H1 (cell line): ENCODE results near the gene FAM241B. TPM values are rescaled to one million over a fixed set of nuclear protein-coding genes. Genes with fewer than 3 reads are reported as not detected.
A peak's percentile ranks its signal among the peaks of the same experiment; 100 is the strongest.

Experiments used
- CTCF ChIA-PET: fragments of 300-600 bp; sonication (Branson Sonifier 250); formaldehyde crosslinking; loops from one replicate; lab custom pipeline; 2021; ENCODE audit not compliant: partially characterized antibody; lab: Charles Lee
- POLR2A ChIA-PET: fragments of 300-600 bp; sonication (Branson Sonifier 250); formaldehyde crosslinking; loops from one replicate; lab custom pipeline; 2021; ENCODE audit warnings: inconsistent platforms; ENCODE audit not compliant: partially characterized antibody; lab: Charles Lee
- DNase-seq, 2 experiments: peaks; one replicate each; pipeline versions ENCODE4 v3.0.0 to v3.0.0-alpha.2; 2010 to 2022; ENCODE audit warnings: low spot score in 2 of 2, low read depth in 1 of 2, mixed read lengths in 1 of 2
- FAIRE-seq: peaks from 2 replicates; lab custom pipeline; 2011; peaks lifted over from hg19 to GRCh38; lab: Jason Lieb, UNC
- H2AFZ ChIP-seq: 2 replicates; pipeline ENCODE4 v1.8.1; 2012; ENCODE audit warnings: low read length, inconsistent platforms
- H2AK5ac ChIP-seq: 2 replicates; pipeline ENCODE4 v1.6.1; 2013; ENCODE audit warnings: low read depth, low read length
- H2BK120ac ChIP-seq: replicated peaks from 2 replicates; pipeline ENCODE3; 2013; ENCODE audit warnings: low read depth, low read length, inconsistent platforms
- H2BK12ac ChIP-seq: 2 replicates; pipeline ENCODE4 v1.6.1; 2013; ENCODE audit warnings: low read depth, low read length
- H2BK15ac ChIP-seq: 2 replicates; pipeline ENCODE4 v1.6.1; 2013; ENCODE audit warnings: low read length
- H2BK20ac ChIP-seq: 2 replicates; pipeline ENCODE4 v1.6.1; 2013; ENCODE audit warnings: low read length
- H2BK5ac ChIP-seq: 2 replicates; pipeline ENCODE4 v1.6.1; 2013; ENCODE audit warnings: low read depth, low read length
- H3K14ac ChIP-seq: 2 replicates; pipeline ENCODE4 v1.6.1; 2013; ENCODE audit warnings: inconsistent platforms; ENCODE audit not compliant: insufficient read length
- H3K18ac ChIP-seq: 2 replicates; pipeline ENCODE4 v1.6.1; 2013; ENCODE audit warnings: low read length; ENCODE audit errors: extremely low read depth
- H3K23ac ChIP-seq: 2 replicates; pipeline ENCODE4 v1.6.1; 2013; ENCODE audit warnings: inconsistent platforms; ENCODE audit not compliant: insufficient read length
- H3K23me2 ChIP-seq: 2 replicates; pipeline ENCODE4 v1.6.1; 2013; ENCODE audit warnings: low read depth, low read length
- H3K27ac ChIP-seq: 2 replicates; pipeline ENCODE4 v1.6.1; 2011; ENCODE audit warnings: low read depth, low read length, inconsistent platforms
- H3K27me3 ChIP-seq, 4 experiments: replicated peaks in 1 of 4; 1 replicate in 1 of 4; 2 replicates in 3 of 4; pipeline versions ENCODE4 v1.6.1 to v1.8.1; 2011 to 2013; ENCODE audit warnings: low read length in 3 of 4, mild to moderate bottlenecking in 3 of 4, inconsistent platforms in 2 of 4, mixed read lengths in 2 of 4, moderate library complexity in 1 of 4; ENCODE audit not compliant: control insufficient read depth in 3 of 4, insufficient read depth in 3 of 4; ENCODE audit errors: extremely low read depth in 1 of 4
- H3K36me3 ChIP-seq, 4 experiments: 2 replicates each; pipeline versions ENCODE4 v1.6.1 to v1.8.1; 2011 to 2013; ENCODE audit warnings: mild to moderate bottlenecking in 4 of 4, low read length in 3 of 4, moderate library complexity in 2 of 4, control low read depth in 1 of 4, inconsistent platforms in 1 of 4; ENCODE audit not compliant: insufficient read depth in 4 of 4, control insufficient read depth in 2 of 4
- H3K4ac ChIP-seq: replicated peaks from 2 replicates; pipeline ENCODE3; 2013; ENCODE audit warnings: low read length, low read depth, mixed read lengths, inconsistent platforms; ENCODE audit not compliant: insufficient read length
- H3K4me1 ChIP-seq, 4 experiments: replicated peaks in 1 of 4; 1 replicate in 1 of 4; 2 replicates in 3 of 4; pipeline versions ENCODE4 v1.6.1 to v1.8.1; 2011 to 2013; ENCODE audit warnings: low read length in 3 of 4, inconsistent platforms in 2 of 4, mixed read lengths in 1 of 4; ENCODE audit not compliant: insufficient read depth in 4 of 4, control insufficient read depth in 3 of 4
- H3K4me2 ChIP-seq, 2 experiments: 2 replicates each; pipeline versions ENCODE4 v1.6.1 to v1.8.1; 2011 to 2013; ENCODE audit warnings: low read depth in 2 of 2, low read length in 2 of 2, control low read depth in 1 of 2, inconsistent platforms in 1 of 2, mild to moderate bottlenecking in 1 of 2; ENCODE audit not compliant: insufficient read depth in 1 of 2
- H3K4me3 ChIP-seq, 4 experiments: fragments of 200-600, 300-600 bp in 1 of 4; sonication (generic), shearing (Covaris generic), sonication (Bioruptor Twin) in 1 of 4; 2 replicates each; pipeline versions ENCODE4 v1.5.1 to v1.8.1; 2011 to 2016; ENCODE audit warnings: low read length in 4 of 4, low read depth in 3 of 4, control low read depth in 2 of 4, inconsistent platforms in 2 of 4, mild to moderate bottlenecking in 2 of 4, mixed read lengths in 1 of 4, moderate library complexity in 1 of 4; ENCODE audit not compliant: insufficient read depth in 2 of 4; ENCODE audit errors: extremely low read depth in 1 of 4
- H3K56ac ChIP-seq: replicated peaks from 2 replicates; pipeline ENCODE3; 2013; ENCODE audit warnings: low read depth, mild to moderate bottlenecking, mixed read lengths, low read length, inconsistent platforms; ENCODE audit not compliant: insufficient read length
- H3K79me1 ChIP-seq: 2 replicates; pipeline ENCODE4 v1.6.1; 2013; ENCODE audit warnings: low read depth, low read length, control low read depth
- H3K79me2 ChIP-seq, 2 experiments: 2 replicates each; pipeline versions ENCODE4 v1.6.1 to v1.8.1; 2012 to 2013; ENCODE audit warnings: low read length in 2 of 2, mild to moderate bottlenecking in 2 of 2, inconsistent platforms in 1 of 2; ENCODE audit not compliant: insufficient read depth in 2 of 2, control insufficient read depth in 1 of 2
- H3K9ac ChIP-seq, 4 experiments: replicated peaks in 1 of 4; 1 replicate in 1 of 4; 2 replicates in 3 of 4; pipeline versions ENCODE4 v1.6.1 to v1.8.1; 2011 to 2013; ENCODE audit warnings: low read depth in 3 of 4, low read length in 3 of 4, control low read depth in 2 of 4, mild to moderate bottlenecking in 2 of 4, moderate library complexity in 2 of 4, inconsistent platforms in 1 of 4; ENCODE audit errors: extremely low read depth in 1 of 4
- H3K9me3 ChIP-seq, 2 experiments: 2 replicates each; pipeline versions ENCODE4 v1.6.1 to v1.8.1; 2012 to 2013; ENCODE audit warnings: mild to moderate bottlenecking in 2 of 2, moderate library complexity in 2 of 2, control low read depth in 1 of 2, inconsistent platforms in 1 of 2, low read depth in 1 of 2, low read length in 1 of 2, mixed read lengths in 1 of 2; ENCODE audit not compliant: insufficient read depth in 2 of 2
- H4K20me1 ChIP-seq, 2 experiments: replicated peaks in 1 of 2; 2 replicates each; pipeline versions ENCODE3 to v1.8.1; 2011 to 2013; ENCODE audit warnings: inconsistent platforms in 2 of 2, low read length in 2 of 2, mild to moderate bottlenecking in 1 of 2; ENCODE audit not compliant: insufficient read depth in 2 of 2, control insufficient read depth in 1 of 2
- H4K5ac ChIP-seq: 2 replicates; pipeline ENCODE4 v1.6.1; 2013; ENCODE audit warnings: low read length, low read depth, mixed read lengths, inconsistent platforms; ENCODE audit not compliant: insufficient read length
- H4K8ac ChIP-seq: 2 replicates; pipeline ENCODE4 v1.8.0; 2013; ENCODE audit warnings: mild to moderate bottlenecking, moderate library complexity, low read length, inconsistent platforms; ENCODE audit not compliant: insufficient read depth; ENCODE audit errors: extremely low read depth
- H4K91ac ChIP-seq: replicated peaks from 2 replicates; pipeline ENCODE3; 2013; ENCODE audit warnings: low read length, mixed read lengths, inconsistent platforms; ENCODE audit not compliant: insufficient read length
- CBX5 ChIP-seq: fragments of 300-800, 300-1000 bp; sonication (generic); IDR thresholded peaks from 2 replicates; pipeline ENCODE4 v1.7.1; 2016; ENCODE audit warnings: antibody characterized with exemption, low read length, low read depth
- JUND ChIP-seq: IDR thresholded peaks from 2 replicates; pipeline ENCODE4 v1.6.1; 2011; ENCODE audit warnings: mild to moderate bottlenecking, improper control_type of control experiment, low read length
- KDM1A ChIP-seq: fragments of 200-600, 300-600 bp; sonication (generic); IDR thresholded peaks from 2 replicates; pipeline ENCODE4 v1.7.1; 2016; ENCODE audit warnings: mild to moderate bottlenecking, low read length, borderline replicate concordance
- PHF8 ChIP-seq: fragments of 200-600 bp; sonication (generic); conservative IDR thresholded peaks from 2 replicates; pipeline ENCODE4 v1.7.1; 2012; ENCODE audit warnings: low read depth, mild to moderate bottlenecking, inconsistent platforms, low read length, moderate library complexity
- SUZ12 ChIP-seq: fragments of 200-600 bp; sonication (generic); IDR thresholded peaks from 2 replicates; pipeline ENCODE4 v1.6.1; 2012; ENCODE audit warnings: mild to moderate bottlenecking, inconsistent platforms, low read length, moderate library complexity, mixed read lengths
- TEAD4 ChIP-seq: IDR thresholded peaks from 2 replicates; pipeline ENCODE4 v1.6.1; 2012; ENCODE audit warnings: low read depth, low read length, inconsistent platforms, mixed read lengths
- WGBS, 2 experiments: shearing (Covaris generic) in 1 of 2; methylation state at CpG; one replicate each; pipeline versions ENCODE4 v1.1.6 to v1.1.7; 2013 to 2015; ENCODE audit warnings: low lambda C conversion rate in 2 of 2, mixed read lengths in 2 of 2, inconsistent platforms in 1 of 2, low coverage in 1 of 2, missing lambda C conversion rate in 1 of 2; ENCODE audit not compliant: insufficient replicate concordance in 2 of 2, insufficient coverage in 1 of 2, insufficient read length in 1 of 2; ENCODE audit errors: extremely low coverage in 1 of 2, missing lambda C conversion rate in 1 of 2; 5-methylcytosine and 5-hydroxymethylcytosine counted together
- polyA plus RNA-seq, 7 experiments: library from polyadenylated mRNA; depleted of rRNA in 3 of 7; stranded (reverse) in 5 of 7; unstranded in 2 of 7; fragments of >200 nt in 5 of 7; fragments of 200-250 nt in 2 of 7; gene quantifications; 1 replicate in 5 of 7; 2 replicates in 1 of 7; 4 replicates in 1 of 7; pipeline versions ENCODE4 v1.2.1 to v1.2.3, GENCODE V29; 2011 to 2013; ENCODE audit warnings: missing spikeins in 2 of 7, mixed read lengths in 2 of 7
- total RNA-seq: library from RNA; stranded (reverse); fragmentation: NEBNext Ultra II Directional; extraction: Animal tissue kit (Norgen Biotek cat#: 25700); gene quantifications from 2 replicates; pipeline ENCODE4 v1.2.1, GENCODE V29; 2021
- TF ChIP-seq, protein P1 (sequence below), 3 experiments: IDR thresholded peaks; 1 replicate in 2 of 3; 2 replicates in 1 of 3; pipeline versions ENCODE4 v1.5.1 to v1.6.1; 2011; ENCODE audit warnings: low read length in 3 of 3, mild to moderate bottlenecking in 3 of 3, inconsistent platforms in 2 of 3, low read depth in 1 of 3, moderate library complexity in 1 of 3; ENCODE audit not compliant: insufficient read depth in 1 of 3; ENCODE audit errors: control extremely low read depth in 1 of 3

The FAM241B gene
- total and polyA plus RNA-seq, 2 of the 8 experiments (the other 6 are each of a cell fraction or from before 2014, with no cell fraction given) = 19.3 to 30.1 TPM

DNA sequence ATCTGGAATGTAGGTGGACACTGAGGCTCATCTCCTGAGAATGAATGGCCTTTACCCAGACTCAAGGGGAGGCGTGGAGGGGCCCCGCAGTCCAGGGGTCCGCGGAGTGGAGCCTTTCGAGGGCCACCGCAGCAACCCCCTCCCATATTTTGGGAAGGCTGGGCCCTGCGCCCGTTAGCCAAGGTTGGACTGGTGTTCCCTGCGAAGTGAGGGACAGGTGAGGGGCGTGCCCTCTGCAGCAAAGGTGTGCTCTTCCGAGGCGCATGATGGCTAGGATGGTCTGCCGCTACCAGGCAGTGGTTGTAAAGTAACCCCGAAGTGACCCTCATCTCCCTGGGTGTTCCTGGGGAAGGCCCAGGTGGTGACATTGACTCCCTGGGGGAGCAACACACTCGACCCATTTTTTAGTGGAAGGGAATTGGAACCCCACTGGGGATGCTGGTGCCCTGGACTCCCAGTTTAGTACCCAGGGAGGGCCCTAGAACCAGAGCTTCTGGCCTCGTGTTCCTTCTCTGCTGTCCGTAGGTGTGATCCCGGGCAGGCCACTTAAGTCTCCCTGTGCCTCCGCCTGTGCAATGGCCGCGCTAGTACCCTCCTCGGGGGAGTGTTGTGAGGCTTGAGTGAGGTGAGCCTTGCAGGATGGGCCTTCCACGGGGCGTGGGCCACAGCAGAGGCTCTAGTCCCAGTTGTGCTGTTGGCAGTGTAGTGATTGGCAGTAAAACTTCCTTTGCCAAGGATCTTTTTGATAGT lies 779 bp downstream of the FAM241B start:
- Histone ChIP-seq H3K18ac (peak overlapping the region; percentile 78), H4K8ac (peak overlapping the region; percentile 72), H3K56ac (no peak overlapping the region), H3K27ac (no peak overlapping the region), H3K27me3 (peaks cover 0 to 9% (median 4%) of the 10 kb centered on the region in 4 experiments; a peak in 4 of 7 replicates), H3K79me1 (no peaks in the 10 kb centered on the region), H2BK20ac (no peak overlapping the region), H3K36me3 (peaks cover 2 to 7% (median 3%) of the 10 kb centered on the region in 4 experiments; a peak in 2 of 8 replicates), H4K91ac (peak overlapping the region; percentile 64), H2BK5ac (no peak overlapping the region), H3K4ac (peak overlapping the region; percentile 57), H3K4me1 (peaks cover 0 to 7% (median 5%) of the 10 kb centered on the region in 4 experiments; a peak in 5 of 7 replicates), H2BK120ac (no peak overlapping the region), H3K14ac (no peak overlapping the region), H2BK12ac (0 out of 2 replicates have a peak overlapping the region, but pooled peaks have one; percentile 12), H3K23me2 (peaks cover 8% of the 10 kb centered on the region), H3K4me3 (peak overlapping the region; percentile 53 to 81 (median 79)), H3K9ac (peak overlapping the region in 3 of 4 experiments; percentile 46 to 58 (median 55); a peak in 6 of 7 replicates), H4K20me1 (peaks cover 0 to 2% of the 10 kb centered on the region in 2 experiments), H2AK5ac (no peak overlapping the region; the same call in 1 of the 2 replicates), H3K4me2 (peak overlapping the region; percentile 72 to 96), H3K9me3 (no peaks in the 10 kb centered on the region), H2AFZ (peak overlapping the region; percentile 74; the same call in 1 of the 2 replicates), H4K5ac (no peak overlapping the region), H3K23ac (no peak overlapping the region), H2BK15ac (no peak overlapping the region), H3K79me2 (no peaks in the 10 kb centered on the region)
- ChIA-PET CTCF (interaction anchor here (1.5 to 41.0 kb wide), 5 partner anchors 10 to 113 kb away, joined by 4 to 1374 read pairs (median 578); partner anchors contain the start of gene NEUROG3), POLR2A (no interaction called here)
- WGBS, 2 experiments = 40% methylated on average over 24 of the region's 24 CpGs; no CpG with 5 or more reads in 1 of the 2 experiments
- no peak for FAIRE-seq
- no peak for DNase-seq
- TF ChIP-seq PHF8 (peak; percentile 0; the same call in 1 of the 2 replicates), TEAD4 (no peak), KDM1A (no peak), SUZ12 (no peak), CBX5 (no peak), JUND (no peak)
- TF ChIP-seq, protein P1, sequence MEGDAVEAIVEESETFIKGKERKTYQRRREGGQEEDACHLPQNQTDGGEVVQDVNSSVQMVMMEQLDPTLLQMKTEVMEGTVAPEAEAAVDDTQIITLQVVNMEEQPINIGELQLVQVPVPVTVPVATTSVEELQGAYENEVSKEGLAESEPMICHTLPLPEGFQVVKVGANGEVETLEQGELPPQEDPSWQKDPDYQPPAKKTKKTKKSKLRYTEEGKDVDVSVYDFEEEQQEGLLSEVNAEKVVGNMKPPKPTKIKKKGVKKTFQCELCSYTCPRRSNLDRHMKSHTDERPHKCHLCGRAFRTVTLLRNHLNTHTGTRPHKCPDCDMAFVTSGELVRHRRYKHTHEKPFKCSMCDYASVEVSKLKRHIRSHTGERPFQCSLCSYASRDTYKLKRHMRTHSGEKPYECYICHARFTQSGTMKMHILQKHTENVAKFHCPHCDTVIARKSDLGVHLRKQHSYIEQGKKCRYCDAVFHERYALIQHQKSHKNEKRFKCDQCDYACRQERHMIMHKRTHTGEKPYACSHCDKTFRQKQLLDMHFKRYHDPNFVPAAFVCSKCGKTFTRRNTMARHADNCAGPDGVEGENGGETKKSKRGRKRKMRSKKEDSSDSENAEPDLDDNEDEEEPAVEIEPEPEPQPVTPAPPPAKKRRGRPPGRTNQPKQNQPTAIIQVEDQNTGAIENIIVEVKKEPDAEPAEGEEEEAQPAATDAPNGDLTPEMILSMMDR (IDR thresholded peaks at IDR 0.05; ENCODE audit: control extremely low read depth in 1 of 3, insufficient read depth in 1 of 3, low read depth in 1 of 3, low read length in 3 of 3) = no peak
